Effector memory CD4-positive, alpha-beta T cell (primary cell): Measurements from ENCODE around the gene KCNJ6.

Experiments used
- DNase-seq, 3 donors: peaks; one replicate each; pipeline ENCODE4 v3.0.0-alpha.2; 2020
- H3K27ac ChIP-seq: 2 replicates; pipeline ENCODE4 v1.7.0; 2013; ENCODE audit warnings: mild to moderate bottlenecking, low read length, moderate library complexity; ENCODE audit not compliant: insufficient read depth, poor library complexity, severe bottlenecking
- H3K27me3 ChIP-seq: replicated peaks from 2 replicates; pipeline ENCODE4 v1.7.0; 2013; ENCODE audit warnings: mild to moderate bottlenecking, low read length; ENCODE audit not compliant: insufficient read depth, control insufficient read depth, poor library complexity, severe bottlenecking
- H3K36me3 ChIP-seq: 2 replicates; pipeline ENCODE4 v1.7.0; 2013; ENCODE audit warnings: mild to moderate bottlenecking, low read length, moderate library complexity; ENCODE audit not compliant: control insufficient read depth, insufficient read depth
- H3K4me1 ChIP-seq: 2 replicates; pipeline ENCODE4 v1.7.0; 2013; ENCODE audit warnings: low read length, mild to moderate bottlenecking; ENCODE audit not compliant: control insufficient read depth, insufficient read depth, poor library complexity, severe bottlenecking
- H3K4me3 ChIP-seq: 2 replicates; pipeline ENCODE4 v1.7.0; 2013; ENCODE audit warnings: low read length, low read depth, mild to moderate bottlenecking; ENCODE audit not compliant: insufficient read depth, poor library complexity, severe bottlenecking
- H3K9me3 ChIP-seq: 2 replicates; pipeline ENCODE4 v1.7.0; 2013; ENCODE audit warnings: mild to moderate bottlenecking, low read length, moderate library complexity; ENCODE audit not compliant: control insufficient read depth

The KCNJ6 gene

GRCh38 chr21:37828991-37829390, 87.3 kb downstream of the KCNJ6 start:
- H3K36me3 ChIP-seq = no peaks in the 10 kb centered on the region
- H3K27me3 ChIP-seq = no peaks in the 10 kb centered on the region
- no peak overlapping the region for H3K27ac ChIP-seq
- no peaks in the 10 kb centered on the region for H3K4me1 ChIP-seq
- DNase-seq = no peak
- no peaks in the 10 kb centered on the region for H3K9me3 ChIP-seq
- H3K4me3 ChIP-seq = no peak overlapping the region

- Histone ChIP-seq H3K36me3 (no peaks in the 10 kb centered on the region), H3K27me3 (no peaks in the 10 kb centered on the region), H3K4me3 (no peak overlapping the region), H3K9me3 (no peaks in the 10 kb centered on the region), H3K27ac (no peak overlapping the region), H3K4me1 (no peaks in the 10 kb centered on the region)
- DNase-seq = no peak
These were observed 87.7 kb downstream of the KCNJ6 start for GRCh38 chr21:37828556-37828955.

GRCh38 chr21:37827913-37828312, 88.3 kb downstream of the KCNJ6 start:
- no peak overlapping the region for H3K4me3 ChIP-seq
- no peaks in the 10 kb centered on the region for H3K4me1 ChIP-seq
- no peaks in the 10 kb centered on the region for H3K36me3 ChIP-seq
- no peaks in the 10 kb centered on the region for H3K27me3 ChIP-seq
- H3K27ac ChIP-seq = no peak overlapping the region
- DNase-seq = no peak
- no peaks in the 10 kb centered on the region for H3K9me3 ChIP-seq

GRCh38 chr21:37821786-37822450, 94.3 kb downstream of the KCNJ6 start:
- Histone ChIP-seq H3K4me3 (no peak overlapping the region), H3K36me3 (no peaks in the 10 kb centered on the region), H3K9me3 (no peaks in the 10 kb centered on the region), H3K4me1 (no peaks in the 10 kb centered on the region), H3K27me3 (no peaks in the 10 kb centered on the region), H3K27ac (no peak overlapping the region)
- DNase-seq = no peak

- Histone ChIP-seq H3K27ac (no peak overlapping the region), H3K4me1 (no peaks in the 10 kb centered on the region), H3K9me3 (no peaks in the 10 kb centered on the region), H3K36me3 (no peaks in the 10 kb centered on the region), H3K4me3 (no peak overlapping the region), H3K27me3 (no peaks in the 10 kb centered on the region)
- no peak for DNase-seq
These were observed 95.2 kb downstream of the KCNJ6 start for GRCh38 chr21:37821092-37821491.

- DNase-seq = no peak
- no peak overlapping the region for H3K4me3 ChIP-seq
- no peaks in the 10 kb centered on the region for H3K36me3 ChIP-seq
- no peaks in the 10 kb centered on the region for H3K9me3 ChIP-seq
- H3K4me1 ChIP-seq = no peaks in the 10 kb centered on the region
- H3K27me3 ChIP-seq = no peaks in the 10 kb centered on the region
- H3K27ac ChIP-seq = no peak overlapping the region
These were observed 96.9 kb downstream of the KCNJ6 start for GRCh38 chr21:37819372-37819771.

- DNase-seq = no peak
- Histone ChIP-seq H3K9me3 (no peaks in the 10 kb centered on the region), H3K4me3 (no peak overlapping the region), H3K27ac (no peak overlapping the region), H3K36me3 (no peaks in the 10 kb centered on the region), H3K4me1 (no peaks in the 10 kb centered on the region), H3K27me3 (no peaks in the 10 kb centered on the region)
These were observed 99.0 kb downstream of the KCNJ6 start for GRCh38 chr21:37817242-37817641.

GRCh38 chr21:37815893-37816292, 100.4 kb downstream of the KCNJ6 start:
- no peaks in the 10 kb centered on the region for H3K4me1 ChIP-seq
- H3K27ac ChIP-seq = no peak overlapping the region
- no peak for DNase-seq
- H3K27me3 ChIP-seq = no peaks in the 10 kb centered on the region
- H3K4me3 ChIP-seq = no peak overlapping the region
- no peaks in the 10 kb centered on the region for H3K36me3 ChIP-seq
- H3K9me3 ChIP-seq = no peaks in the 10 kb centered on the region

- Histone ChIP-seq H3K36me3 (no peaks in the 10 kb centered on the region), H3K9me3 (no peaks in the 10 kb centered on the region), H3K4me3 (no peak overlapping the region), H3K27ac (no peak overlapping the region), H3K4me1 (no peaks in the 10 kb centered on the region), H3K27me3 (no peaks in the 10 kb centered on the region)
- DNase-seq = no peak
These were observed 104.5 kb downstream of the KCNJ6 start for GRCh38 chr21:37811711-37812110.

- H3K27me3 ChIP-seq = no peaks in the 10 kb centered on the region
- no peak overlapping the region for H3K4me3 ChIP-seq
- H3K4me1 ChIP-seq = no peaks in the 10 kb centered on the region
- H3K36me3 ChIP-seq = no peaks in the 10 kb centered on the region
- no peak for DNase-seq
- H3K27ac ChIP-seq = no peak overlapping the region
- H3K9me3 ChIP-seq = no peaks in the 10 kb centered on the region
These were observed 108.0 kb downstream of the KCNJ6 start for GRCh38 chr21:37808261-37808660.
